Femur (tissue), 1 donor: Measurements from ENCODE around the gene DUSP1.

Experiments
- DNase-seq: peaks from one replicate; pipeline ENCODE4 v3.0.0-alpha.2; 2017

Gene DUSP1

DNA sequence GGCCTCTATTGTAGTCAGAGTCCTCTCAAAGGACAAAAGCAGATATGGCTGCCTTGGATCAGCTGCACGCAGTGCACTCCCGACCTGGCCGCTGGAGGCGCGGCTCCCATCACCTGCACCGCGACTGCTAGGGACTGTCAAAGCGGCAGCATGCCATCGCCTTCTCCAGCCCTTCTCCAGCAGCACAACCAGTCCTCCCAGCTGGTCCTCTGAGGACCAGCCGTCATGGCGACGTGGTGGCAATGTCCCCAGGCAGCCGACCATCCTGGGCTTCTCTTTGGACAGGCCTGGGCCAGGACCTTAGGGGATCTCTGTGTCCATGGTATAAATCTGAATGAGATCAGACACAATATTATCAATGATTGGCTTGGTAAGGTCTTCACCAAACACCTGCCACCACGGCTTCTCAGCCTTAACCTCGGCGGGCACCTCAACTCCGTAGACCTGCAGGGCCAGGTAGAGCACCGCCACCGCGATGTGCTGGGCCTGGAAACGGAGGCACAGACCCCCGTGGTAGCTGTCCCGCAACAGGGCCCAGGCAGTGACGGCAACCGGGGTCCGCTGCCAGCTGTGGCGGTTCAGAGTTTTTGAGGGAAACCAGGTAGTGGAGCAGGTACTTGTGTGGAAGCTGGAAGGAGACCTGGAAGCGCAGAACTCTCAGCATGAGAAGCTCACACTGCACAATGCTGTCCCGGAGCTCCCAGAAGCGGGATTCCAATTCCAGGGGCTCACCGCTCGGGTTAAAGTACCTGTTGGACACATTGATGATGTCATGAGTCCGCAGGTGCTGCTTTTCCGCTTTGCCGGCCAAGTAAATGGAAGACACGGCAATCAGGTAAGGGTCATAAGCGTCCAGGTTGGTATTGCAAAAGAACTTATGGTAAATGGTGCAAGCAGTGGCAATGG is 8.5 kb downstream of the DUSP1 start:
- DNase-seq: no peak

DNA sequence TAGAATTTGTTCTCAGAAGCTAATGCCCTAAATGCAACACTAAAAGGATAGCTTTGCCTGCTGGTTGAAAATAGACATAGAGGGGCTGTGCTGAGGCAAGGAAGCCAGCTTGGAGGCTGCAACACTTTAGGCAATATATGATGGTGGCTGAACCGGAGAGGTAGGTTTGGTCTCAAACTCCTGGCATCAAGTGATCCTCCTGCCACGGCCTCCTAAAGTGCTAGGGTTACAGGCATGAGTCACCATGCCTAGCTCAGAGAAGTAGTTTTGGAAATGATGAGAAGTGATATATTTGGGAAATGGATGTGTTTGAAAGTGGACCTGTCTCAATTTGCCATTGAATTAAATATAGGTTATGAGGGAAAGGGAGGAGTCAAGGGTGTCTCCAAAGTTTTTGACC is 10.0 kb downstream of the DUSP1 start:
- DNase-seq: no peak

DNA sequence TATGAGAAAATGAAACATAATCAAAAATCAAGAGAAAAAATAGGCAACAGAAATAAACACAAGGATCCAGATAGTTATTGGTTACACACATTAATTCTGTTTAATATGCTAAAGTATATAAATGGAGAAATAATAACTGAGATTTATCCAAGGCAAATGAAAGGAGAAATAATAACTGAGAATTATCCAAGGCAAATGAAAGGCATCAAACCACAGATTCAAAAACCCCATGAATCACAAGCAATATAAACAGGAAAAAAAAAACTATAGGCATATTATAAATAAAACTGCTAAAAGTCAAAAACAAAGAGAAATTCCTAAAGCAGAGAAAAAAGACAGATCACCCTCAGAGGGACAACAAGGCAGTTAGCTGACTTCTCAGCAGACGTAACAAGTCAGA is 10.9 kb downstream of the DUSP1 start:
- no peak for DNase-seq

DNA sequence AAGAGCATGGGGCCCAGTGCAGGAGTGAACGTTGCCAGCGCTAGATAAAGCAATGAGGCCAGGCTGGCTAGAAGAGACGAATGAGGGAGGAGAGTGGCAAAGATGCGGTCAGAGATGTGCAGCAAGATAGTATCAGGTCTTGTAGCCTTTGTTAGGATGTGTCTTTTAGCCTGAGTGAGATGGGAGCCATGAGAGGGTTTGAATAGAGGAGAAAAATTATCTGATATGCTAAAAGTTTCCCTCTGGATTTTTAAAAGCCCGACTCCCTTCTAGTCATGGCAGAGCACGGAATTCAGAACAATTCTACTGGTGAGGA is 12.2 kb downstream of the DUSP1 start:
- DNase-seq: no peak

DNA sequence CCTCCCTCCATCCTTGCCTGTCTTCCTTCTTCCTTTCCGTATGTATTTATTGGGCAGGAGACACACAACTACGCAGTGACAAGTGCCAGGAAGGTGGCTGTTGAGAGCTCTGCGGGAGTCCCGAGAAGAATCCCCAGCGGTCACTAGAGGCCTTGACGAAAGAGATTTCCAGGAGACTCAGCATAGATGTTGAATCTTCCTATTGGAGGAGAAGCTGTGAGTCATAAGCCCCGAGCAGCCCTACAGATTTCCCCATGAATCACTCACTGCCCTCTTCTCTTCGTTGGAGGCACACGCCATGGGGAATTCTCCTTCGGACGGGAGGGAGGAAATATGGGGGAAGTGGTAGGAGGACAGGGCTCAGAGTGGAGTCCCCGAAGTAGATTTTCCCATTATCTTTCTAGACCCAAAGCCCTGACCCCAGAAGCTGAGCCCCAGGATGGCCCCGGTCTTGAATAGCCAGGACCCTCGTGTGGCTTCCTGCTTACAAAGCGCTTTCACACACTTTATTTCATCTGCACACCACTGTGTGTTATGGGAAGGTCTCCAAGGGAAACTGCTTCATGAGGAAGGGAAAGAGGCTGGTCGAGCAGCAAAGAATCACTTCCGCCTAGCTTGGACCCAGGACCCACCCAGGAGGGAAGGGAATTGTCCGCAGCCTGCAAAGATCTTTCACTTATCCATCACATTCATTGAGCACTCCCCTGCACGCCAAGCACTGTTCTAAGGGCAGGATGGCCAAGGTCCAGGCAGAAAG is 12.7 kb downstream of the DUSP1 start:
- no peak for DNase-seq

DNA sequence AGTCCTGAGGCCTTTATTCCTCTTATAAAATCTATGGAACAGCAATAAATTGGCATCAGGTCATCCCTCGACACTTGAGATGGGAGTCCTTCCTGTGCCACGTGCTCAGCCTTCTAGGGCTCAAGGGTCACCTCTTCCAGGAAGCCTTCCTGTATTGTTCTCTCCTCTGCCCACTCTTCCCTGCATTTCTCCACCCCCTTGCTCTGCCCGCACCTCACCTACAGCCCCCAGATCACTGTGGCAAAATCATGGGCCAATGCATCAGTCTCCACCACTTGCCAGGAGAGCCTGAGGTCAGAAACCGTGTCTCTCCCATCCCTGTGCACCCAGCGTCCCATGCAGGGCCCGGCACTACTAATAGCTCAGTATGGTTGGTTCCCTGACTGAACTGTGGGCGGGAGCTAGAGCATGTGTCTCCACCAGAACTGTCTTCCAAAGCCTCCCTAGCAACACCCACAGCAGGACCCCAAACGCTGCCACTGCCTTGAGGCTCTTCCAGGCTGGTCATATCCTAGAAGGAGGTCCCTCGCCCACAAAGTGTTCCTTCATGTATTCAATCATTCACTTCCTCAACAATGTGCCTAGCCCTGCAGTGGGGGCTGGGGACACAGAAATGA is 13.5 kb downstream of the DUSP1 start:
- DNase-seq: no peak

DNA sequence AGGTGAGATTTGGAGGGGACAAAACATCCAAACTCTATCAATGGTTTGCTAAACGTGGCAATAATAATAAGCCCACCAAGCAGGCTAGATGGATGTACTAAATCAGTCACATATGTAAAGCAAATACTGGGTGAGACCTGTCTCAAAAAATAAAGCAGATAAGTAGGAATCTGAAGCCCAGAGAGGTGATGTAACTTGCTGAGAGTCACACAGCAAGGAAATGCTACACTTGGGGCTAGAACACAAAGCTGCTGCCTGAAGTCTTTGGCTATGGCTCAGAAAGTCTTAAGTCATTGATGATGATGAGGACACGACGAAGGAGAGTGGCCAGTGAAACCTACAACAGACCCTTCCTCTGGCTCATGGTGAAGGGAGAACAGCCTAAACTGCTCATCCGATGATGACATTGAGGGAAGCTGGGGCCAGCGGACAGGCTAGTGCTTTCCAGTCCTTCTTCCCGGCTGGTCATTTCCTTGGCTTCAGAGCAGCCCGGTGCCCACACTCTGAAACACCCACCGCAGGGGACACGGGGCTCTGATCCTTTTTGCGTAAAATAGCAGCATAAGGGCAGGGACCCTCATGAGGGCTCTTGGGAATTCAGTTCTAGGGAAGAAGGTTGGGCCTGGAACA is 14.1 kb downstream of the DUSP1 start:
- DNase-seq: no peak

DNA sequence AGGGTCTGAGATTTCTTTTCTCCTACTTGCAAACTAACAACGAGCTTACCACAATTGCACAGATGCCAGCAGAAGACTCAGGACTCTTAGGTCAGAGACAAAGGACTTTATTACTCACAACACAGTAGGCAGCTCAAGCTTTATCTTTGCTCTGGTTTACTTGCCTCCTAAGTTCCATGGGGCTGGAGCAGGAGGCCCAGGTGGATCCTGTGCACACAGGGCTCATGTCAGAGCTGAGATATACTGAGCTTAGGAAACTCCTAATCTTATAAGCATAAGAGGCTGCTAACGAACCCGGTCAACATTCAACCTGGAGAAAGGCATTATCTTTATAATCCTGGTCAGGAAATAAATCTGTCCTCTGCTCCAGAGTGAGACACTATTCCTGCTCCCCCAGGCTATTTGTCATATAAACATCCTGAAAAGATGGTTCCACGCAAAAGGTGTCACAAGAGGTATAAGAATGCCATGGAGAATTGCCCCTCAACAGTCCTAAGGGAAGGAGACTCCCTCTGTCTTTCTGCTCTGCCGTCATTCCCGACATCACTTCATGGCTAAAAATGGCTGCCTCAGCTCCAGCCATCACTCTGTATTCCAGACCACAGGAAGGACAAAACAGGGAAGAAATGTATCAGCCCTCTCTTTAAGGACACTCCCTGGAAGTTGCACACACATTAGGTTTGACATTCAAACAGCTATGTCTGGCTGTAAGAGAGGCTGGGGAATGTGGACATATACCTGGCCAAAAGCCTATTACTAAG is 16.2 kb downstream of the DUSP1 start:
- DNase-seq: no peak

DNA sequence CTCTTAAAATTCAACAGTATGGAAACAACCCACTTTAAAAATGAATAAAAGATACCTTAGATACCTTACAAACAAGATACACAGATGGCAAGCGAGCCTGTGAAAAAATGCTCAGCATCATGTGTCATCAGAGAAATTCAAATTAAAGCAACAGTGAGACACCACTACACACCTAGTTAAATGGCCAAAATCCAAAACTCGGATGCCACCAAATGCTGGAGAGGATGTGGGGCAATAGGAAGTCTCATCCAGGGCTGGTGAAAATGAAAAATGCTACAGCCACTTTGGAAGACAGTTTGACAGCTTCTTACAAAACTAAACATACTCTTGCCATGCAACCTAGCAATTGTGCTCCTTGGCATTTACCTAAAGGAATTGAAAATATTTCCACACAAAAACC is 17.9 kb downstream of the DUSP1 start:
- no peak for DNase-seq

DNA sequence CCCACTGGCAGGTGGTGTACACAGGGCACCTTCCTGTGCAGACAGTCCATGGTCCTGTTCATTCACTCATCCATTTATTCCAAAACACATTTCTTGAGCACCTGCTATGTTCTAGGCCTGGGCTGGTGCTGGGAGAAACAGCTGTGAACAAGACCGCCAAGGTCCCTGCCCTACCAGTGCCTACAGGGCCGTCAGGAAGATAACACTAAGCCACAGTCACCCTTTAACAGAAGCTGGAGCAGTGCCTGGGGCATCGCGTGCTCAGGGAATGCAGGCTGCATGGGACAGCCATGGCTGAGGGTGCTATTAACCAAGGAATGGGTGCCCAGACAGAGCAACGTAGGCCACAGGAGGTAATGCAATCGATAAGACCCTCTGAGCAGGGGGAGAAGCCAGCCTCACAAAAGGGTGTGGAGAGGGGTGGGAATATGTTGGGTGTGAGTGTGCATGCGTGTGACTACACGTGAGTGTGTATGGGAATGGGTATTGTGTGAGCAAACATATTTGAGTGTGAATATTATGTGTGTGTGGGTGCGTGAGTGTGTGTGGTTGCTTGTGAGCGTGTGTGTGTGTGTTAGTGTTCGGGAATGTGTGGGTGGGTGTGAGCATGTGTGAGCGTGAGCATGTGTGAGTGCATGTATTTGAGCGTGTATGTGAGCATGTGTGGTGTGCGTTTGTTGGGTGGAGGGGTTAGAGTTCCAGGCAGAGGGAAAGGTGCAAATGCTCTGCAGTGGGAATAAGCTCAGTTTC is 19.1 kb downstream of the DUSP1 start:
- no peak for DNase-seq

DNA sequence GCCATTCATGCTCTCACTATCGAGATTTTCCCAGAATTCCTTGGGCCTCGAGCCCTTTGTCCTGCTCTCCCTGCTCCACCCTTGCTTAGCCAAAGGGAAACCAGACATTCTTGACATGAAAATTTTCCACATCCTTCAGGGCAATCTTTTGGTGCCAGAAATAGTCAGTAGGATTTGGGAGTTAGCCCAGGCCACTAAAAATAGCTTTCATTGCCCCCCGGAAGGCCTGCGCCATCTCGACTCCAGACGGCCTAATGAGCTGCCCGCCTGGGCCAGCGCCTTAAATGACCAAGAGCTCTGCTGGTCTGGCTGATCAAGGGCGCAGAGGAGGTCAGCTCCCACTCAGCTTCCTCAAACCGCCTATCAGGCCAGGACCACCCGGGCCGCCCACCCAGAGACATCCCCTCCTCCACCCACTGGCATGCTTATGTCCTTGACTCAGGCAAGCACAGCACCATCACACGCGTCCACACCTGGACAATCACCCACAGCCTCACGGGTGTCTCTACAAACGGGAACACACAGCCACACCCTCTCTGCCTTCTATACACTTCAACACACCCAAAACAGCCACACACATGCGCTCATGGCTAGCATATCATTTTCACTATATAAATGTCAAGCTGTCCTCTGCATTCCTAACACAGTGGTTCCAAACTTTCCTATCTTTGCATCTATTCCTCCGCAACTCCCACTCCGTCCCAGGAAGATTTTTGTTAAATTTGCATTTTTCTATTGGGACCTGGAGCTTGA is 20.9 kb downstream of the DUSP1 start:
- DNase-seq: peak; percentile 39

DNA sequence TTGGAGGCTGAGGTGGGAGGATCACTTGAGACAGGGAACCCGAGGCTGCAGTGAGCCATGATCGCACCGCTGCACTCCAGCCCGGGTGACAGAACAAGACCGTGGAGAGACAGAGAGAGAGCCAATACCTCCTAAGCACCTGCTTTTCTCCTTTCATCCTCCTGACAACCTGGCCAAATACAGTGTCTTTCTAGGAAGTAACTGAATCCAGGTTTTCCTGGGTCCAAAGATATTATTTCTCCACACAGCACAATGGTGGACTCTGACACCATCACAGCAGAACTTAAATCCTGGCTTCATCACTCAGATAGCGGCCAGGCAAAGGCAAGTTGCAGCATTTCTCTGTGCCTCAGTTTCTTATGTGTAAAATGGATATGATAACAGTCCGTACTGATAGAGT is 21.9 kb downstream of the DUSP1 start:
- no peak for DNase-seq

DNA sequence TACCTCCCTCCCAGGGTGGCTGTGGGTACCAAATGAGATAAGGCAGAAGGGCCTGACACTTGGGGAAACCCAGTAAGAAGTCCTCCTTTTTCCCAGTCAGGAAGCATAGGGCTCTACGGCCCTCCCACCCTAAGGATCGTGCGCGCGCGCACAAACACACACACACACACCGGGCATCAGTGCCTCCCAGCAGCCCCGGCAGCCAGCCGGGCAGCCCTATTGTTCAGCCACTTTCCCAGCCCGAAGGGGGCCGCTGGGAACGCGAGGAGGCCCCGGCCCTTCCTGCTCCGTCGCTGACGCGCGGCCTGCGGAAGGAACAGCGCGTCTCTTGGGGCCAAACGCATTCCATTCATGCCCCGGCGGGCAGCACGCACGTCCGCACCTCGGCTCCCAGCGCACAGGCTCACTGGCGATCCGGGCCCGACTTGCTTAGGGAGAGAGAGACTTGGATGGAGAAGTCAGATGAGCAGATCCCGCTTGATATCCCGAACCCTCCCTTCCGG is 22.6 kb downstream of the DUSP1 start:
- peak; percentile 77 for DNase-seq

DNA sequence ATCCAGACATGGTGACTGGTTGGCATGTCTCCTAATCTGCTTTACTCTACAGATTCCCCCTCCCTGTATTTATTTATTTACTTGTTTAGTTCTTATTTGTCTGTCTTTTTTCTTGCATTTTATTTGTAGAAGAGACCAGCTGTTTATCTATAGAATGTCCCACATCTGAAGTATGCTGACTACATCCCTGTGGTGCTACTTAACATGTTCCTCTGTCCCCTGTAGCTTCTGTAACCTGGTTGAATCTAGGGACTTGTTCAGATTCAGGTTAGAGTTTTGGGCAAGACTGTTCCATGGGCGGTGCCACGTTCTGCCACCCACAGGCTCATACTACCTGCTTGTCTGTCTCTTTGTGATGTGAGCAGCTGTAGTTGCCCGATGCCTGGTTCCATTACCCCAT is 23.5 kb downstream of the DUSP1 start:
- no peak for DNase-seq

DNA sequence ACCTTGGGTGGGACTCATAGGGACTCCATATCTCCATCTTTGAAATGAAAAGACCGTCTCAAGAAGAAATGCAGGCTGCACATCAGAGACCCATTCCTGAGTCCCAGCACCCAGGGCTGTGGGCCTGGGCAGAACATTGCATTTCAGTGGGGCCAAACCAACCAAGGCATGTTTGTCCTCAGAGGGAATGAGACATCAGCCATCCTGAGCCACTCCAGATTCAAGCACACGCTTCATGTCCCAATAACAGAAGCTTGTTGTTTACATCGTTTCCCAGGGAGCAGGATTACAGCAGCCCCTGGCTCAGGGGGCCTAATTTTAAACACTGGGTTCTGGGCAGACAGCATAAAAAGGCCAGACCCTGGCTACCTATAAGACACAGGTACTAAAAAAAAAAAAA is 24.3 kb downstream of the DUSP1 start:
- no peak for DNase-seq

DNA sequence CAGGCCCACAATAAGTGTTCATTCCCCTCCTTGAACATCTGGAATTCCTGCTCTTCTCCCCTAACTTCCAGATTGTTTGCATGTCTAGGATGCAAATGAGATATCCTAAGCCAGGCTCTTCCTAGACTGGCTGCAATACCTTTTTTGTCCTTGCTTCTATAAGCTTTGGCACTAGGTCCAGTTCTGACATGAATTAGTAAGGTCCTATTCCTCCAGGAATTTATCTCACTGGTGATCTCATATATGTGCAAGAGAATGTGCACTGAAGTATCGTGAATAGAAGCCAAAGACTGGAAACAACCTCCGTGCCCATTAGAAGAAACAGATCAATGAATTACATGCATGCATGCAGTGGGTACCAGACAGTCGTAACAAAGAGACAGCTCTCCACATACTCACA is 25.2 kb downstream of the DUSP1 start:
- no peak for DNase-seq

DNA sequence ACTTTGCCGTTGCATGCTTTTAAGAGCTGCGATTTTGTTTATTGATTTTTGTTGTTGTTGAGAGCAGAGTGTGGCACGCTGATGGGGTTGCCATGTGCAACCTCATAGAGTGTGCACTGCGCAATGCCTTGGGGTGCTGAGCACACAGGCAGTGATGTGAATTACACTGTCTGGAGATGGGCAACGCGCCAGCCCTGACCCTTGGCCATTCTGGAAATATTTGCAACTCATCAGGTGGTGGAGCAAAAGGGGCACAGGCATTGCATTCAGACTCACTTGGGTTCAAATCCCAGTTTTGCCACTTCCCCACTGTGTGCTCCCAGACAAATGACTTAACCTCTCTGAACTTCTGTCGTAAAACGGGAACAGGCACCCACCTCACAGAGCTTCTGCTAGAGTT is 25.6 kb downstream of the DUSP1 start:
- no peak for DNase-seq

DNA sequence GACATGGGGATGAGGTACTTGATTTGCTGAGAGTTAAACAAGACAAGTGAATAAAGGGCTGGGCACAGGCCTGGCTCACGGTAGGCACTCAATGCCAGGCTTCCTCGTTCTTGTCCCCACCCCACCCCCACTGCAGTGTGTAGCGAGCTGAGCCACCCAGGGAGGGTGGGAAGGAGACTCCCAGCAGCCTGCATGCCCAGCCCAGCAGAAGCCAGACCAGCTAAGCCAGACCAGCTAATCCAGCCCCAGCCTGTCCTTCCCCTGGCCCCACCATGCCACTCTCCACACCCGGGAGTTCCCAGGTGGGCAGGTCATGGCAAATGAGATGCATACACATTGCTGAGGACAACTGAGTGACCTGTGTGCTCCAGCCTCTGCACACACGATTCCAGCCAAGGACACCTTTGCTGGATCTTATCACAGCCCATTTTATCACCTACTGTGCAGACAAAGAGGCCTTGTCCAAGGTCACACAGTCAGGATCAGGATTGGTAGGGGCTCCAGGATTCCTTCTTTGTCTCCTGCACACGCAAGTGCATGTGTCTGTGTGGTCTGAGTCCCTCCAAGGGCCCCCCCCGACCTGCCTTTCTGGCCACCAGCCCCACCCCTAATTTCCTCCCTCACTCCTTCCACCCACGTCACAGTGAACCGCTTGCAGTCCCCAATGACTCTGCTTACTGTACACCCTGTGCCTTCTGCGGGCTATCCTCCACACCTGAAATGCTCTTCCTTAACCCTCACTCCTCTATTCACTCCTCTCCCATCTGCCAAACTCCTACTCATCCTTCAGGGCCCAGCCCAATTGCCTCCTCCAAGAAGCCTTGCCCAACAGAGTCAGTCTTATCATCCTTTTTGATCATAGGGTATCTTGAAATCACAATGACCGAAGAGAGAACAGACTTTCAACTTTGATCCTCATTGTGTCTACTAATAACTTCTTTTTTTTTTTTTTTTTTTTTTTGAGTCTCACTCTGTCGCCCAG is 26.6 kb downstream of the DUSP1 start:
- no peak for DNase-seq

DNA sequence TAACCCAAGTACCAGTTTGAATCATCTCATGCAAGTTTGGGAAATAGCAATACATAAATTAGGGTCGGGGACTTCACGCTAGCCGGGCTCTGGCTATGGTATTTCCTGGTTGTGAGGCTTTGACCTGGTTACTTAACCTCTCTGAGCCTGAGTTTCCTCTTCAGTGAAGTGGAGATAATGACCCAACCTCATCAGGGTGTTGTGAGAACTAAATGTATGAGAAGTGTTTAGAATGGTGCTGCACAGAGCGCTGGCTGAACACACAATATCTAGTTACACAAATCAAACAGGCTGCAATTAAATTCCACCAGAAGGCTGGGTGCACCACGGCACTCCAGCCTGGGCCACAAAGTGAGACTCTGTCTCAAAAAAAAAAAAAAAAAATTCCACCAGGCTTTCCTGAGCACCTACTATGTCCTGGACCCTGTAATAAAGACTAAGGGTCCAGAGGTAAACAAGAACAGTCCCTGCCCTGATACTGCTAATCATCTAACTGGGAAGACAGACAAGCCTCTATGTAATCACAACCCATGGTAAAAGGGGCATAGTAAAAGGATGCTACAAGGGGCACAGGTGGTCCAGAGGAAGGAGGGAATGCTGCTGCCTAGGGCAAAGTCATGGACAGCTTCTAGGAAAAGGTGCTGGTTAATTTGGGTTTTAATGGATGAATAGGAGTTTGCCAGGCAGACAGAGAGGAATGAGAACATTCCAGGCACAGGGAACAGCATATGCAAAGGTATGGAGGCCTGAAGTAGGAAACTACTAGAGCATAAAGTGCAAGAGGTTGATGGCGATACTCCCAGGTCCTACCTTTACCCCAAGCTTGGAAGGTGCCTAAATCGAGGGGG is 27.7 kb downstream of the DUSP1 start:
- DNase-seq: no peak
